Peyer's patch (tissue), 4 donors: Measurements from ENCODE around the gene PML.

Experiments used
- POLR2A ChIP-seq, 2 donors: fragments of 450-650 bp; IDR thresholded peaks; one replicate each; pipeline ENCODE4 v1.5.1; 2017; ENCODE audit warnings: antibody characterized with exemption in 2 of 2, mild to moderate bottlenecking in 2 of 2, moderate library complexity in 2 of 2
- TF ChIP-seq, protein P1 (sequence below), 6 experiments: fragments of 450-650 bp in 4 of 6; fragments of 200-600 bp in 2 of 6; sonication (generic) in 1 of 6; IDR thresholded peaks; one replicate each; pipeline ENCODE4 v1.5.1; 2017 to 2019; ENCODE audit warnings: antibody characterized with exemption in 6 of 6, mild to moderate bottlenecking in 3 of 6, moderate library complexity in 1 of 6

DNA sequence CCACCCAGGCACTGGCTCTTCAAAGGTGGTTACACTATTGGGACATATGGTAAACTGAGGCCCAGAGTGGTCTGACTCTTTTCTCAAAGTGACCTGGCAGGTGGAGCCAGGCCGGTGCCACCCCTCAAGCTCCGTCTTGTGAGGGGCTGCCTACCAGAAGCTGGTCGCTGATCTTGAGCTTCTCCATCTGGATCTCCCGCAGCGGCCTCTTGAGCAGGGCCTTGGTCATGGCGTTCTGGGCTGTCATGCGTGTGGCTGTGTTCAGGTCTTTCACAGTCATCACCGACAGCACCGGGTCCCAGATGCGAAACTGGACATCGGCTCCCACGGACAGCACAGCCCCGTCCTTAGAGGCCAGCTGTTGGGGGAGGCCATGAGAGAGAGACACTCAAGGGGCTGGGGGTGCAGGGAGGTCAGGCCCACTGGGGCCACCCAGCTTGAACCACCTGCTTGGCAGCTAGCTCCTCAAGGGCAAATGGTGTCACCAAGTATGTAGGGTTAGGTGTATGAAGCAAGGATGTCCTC, 6.0 kb upstream of the PML start:
- TF ChIP-seq, protein P1, sequence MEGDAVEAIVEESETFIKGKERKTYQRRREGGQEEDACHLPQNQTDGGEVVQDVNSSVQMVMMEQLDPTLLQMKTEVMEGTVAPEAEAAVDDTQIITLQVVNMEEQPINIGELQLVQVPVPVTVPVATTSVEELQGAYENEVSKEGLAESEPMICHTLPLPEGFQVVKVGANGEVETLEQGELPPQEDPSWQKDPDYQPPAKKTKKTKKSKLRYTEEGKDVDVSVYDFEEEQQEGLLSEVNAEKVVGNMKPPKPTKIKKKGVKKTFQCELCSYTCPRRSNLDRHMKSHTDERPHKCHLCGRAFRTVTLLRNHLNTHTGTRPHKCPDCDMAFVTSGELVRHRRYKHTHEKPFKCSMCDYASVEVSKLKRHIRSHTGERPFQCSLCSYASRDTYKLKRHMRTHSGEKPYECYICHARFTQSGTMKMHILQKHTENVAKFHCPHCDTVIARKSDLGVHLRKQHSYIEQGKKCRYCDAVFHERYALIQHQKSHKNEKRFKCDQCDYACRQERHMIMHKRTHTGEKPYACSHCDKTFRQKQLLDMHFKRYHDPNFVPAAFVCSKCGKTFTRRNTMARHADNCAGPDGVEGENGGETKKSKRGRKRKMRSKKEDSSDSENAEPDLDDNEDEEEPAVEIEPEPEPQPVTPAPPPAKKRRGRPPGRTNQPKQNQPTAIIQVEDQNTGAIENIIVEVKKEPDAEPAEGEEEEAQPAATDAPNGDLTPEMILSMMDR (IDR thresholded peaks at IDR 0.05) = no peak
- TF ChIP-seq POLR2A (IDR thresholded peaks at IDR 0.05) = no peak
